Right renal cortex interstitium (tissue), 3 donors: Measurements from ENCODE around the gene GUK1. TPM values are rescaled to one million over a fixed set of nuclear protein-coding genes. Genes with fewer than 3 reads are reported as not detected.

Source experiments
- DNase-seq, 3 donors: peaks; one replicate each; pipeline ENCODE4 v3.0.0-alpha.2; 2013; ENCODE audit warnings: low read depth in 3 of 3, low spot score in 2 of 3
- polyA plus RNA-seq, 3 donors: library from polyadenylated mRNA; unstranded; fragments of 120-200 nt; gene quantifications; one replicate each; pipeline ENCODE4 v1.2.1, GENCODE V29; 2013; ENCODE audit not compliant: insufficient read length in 3 of 3

Gene GUK1
- polyA plus RNA-seq, 3 donors: 93.5 to 106 (median 97.6) TPM

DNA sequence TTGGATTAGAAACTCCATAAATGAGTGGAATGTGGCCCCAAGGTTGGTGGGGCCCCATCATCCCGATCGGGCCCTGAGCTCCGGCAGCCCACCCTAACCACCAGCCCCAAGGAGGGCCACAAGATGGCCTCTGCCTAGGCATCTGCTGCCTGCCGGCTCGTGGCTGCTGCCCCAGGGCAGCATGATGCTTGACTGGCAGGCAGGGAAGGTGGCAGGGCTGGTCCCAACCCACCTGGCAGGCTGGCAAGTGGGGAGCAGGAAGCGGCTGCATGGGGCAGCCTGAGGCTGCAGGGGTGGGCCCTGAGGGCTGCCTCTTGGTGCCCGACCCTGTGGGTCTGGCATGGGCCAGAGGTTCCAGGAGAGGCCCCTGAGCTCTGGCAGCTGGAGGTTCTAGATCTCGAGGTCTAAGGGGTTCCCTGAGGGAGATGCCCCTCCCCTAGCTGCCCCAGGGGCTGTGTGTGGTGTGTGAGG lies 8.9 kb downstream of the GUK1 start:
- DNase-seq: no peak

DNA sequence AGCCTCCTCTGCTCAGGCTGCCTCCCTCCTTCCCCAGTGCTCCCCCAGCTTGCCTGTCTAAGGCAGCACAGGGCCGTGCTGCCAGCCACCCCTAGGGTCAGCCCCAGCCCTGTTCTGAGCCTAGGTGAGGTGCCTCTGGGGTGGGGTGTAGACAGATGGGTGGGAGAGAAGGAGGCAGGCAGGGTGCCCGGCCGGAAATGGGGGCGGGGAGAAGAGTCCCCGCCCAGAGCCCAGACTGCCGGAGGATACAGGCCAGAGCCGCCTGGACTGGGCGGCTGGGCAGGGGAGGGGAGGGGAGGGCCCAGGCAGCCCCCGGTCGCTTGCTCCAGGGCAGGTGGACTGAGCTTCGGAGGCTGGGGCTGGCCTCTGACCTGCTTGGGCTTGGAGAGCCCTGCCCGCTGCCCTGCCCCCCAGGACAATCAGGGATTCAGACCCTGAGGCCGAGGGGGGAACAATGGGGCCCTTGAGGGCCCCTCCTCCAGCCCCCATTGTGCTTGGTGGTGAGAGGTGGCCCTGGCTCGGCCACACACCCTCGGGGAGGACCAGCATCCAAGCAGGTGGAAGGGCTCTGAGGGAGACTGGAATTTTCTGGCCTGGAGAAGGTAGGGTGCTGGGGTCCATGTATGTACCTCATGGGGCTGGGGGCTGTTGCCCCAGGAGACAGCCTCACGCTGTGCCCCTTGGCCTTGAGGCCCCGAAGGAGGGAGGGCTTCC lies 9.5 kb downstream of the GUK1 start, which contains the start of gene GJC2:
TSS of gene GJC2 (plus strand) at position 525 of the 714 bp plus-strand sequence. CDS start 7,829 bp downstream, outside the sequence.
- no peak for DNase-seq

DNA sequence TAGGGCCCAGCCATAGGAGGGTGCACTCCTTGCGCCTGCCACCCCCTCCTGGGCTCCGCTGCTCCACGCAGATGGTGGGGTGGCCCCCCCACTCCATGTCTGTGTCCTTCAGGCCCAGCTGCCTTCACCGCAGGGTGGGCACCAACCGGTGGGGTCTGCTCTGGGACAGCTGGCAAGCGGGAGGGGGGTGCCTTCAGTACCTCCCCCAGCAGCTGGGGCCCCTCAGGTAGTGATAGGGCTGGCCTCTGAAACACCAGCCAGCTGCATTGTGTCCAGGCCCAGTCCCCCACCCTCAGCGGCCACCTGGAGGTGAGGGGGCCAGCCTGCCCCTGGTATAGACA lies 10.0 kb downstream of the GUK1 start:
- DNase-seq: no peak

DNA sequence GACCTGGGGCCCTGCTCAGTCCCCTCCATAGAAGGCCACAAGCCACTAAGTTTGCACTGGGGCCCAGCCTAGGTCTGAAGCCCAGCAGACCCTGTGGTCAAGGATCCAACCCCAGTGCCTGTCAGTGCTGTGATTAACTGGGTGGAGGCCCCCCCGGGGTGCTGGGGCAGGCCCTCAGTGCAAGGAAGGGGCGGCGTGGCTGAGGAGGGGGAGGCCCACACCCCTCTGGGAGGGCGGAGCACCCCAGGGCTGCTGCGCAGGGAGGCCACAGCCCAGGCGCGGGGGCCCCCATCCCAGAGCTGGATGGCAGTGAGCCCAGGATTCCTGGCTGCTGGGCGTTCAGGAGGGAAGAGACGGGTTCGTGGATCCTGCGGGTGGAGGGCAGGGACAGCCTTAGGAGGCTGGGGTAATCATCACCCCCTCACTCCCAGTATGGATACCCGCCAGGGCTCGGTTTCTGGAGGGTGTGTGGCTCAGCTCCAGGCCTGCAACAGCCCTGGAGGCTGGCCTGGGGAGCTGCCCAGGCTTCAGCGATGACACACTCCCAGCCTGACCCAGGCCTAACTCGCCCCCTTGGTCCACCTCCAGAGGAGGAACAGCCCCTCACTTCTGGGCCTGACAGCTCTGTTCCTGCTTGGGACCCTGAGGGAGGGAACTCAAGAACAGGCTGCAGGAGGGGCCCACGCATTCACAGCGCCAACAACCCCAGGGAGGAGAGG lies 10.5 kb downstream of the GUK1 start:
- no peak for DNase-seq

DNA sequence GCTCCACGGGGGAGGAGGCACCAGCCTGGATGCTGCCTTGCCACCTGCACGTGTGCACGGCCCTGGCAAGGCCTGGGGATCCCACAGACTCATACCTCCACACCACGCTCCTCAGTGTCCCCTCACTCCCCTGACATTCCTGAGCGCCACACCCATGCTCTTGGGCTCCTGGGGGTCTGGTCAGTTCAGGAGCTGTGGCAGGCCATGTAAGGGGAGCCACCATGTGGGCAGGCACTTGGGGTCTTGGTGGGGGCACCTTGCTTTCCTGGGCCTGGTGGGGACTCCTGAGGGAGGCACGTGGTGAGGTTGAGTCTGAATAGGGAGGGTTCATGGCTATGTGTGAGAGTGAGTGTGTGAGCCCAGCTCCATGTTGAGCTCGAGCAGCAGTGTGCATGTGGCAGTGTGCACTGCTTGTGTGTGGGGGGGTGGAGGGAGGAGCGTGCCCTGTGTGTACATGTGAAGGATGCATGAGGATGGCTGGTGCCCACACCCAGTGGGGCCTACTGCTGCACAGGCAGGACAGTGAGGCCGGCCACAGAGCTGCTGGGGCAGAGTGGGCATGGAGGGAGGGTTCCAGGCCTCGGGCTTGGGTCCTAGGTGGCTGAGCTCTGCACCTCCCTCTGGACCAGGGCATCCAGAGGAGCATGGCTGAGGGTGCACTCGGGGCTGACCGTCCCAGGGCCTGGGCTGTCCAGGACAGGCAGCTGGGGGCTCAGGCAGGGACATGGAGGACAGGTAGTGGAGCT lies 11.3 kb downstream of the GUK1 start:
- no peak for DNase-seq

DNA sequence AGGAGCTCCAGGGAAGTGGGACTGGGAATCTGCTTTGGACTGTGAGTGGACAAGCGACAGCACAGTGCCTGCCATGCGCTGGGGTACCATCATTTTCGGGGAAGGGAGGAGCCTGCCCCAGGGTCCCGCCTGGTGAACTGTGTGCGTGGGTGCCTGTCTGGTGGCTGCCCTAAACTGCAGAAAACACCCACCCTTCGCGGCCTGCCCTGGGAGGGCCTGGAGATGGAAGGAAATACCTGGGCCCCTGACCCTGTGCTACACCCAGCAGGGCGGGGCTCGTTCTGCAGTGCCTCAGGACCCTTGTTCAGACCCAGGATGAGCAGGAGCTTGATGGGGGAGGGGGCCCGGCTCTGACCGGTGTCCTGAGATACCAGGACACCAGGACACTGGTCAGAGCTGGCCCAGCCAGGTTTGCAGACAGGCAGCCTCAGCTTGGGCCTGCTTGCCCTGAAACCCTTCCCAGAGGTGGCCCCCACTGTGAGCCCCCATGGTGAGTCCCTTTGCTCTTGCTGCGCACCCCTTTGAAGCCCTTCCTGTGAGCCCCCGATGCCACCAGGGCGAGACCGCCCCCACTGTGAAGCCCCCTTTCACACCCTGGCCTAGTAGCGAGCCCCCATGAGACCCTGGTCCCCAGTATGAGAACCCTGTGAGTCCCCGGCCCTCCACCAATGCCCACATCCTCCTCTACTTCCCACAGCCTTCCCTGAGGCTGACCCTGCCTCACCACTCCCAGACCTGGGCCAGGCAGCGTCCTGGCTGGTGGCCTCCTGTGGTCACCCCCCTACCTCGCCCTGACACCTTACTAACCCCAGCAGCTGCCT lies 12.2 kb downstream of the GUK1 start:
- DNase-seq: no peak

DNA sequence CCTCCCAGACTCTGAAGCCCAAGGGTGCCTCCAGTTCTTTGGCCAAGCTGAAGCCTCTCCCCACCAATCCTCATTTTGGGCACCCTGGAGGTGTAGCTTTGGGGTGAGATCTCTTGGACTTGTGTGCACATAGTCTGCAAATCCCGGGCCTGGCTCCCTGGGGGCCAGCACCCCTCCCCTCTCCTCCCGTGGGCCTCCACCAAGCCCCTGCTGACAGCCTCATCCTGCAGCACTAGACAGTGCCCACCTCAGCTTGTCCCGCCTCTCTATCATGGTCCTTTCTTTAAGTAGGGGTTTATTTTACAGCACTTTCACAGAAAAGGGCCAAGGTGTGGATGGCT lies 12.8 kb downstream of the GUK1 start:
- no peak for DNase-seq

DNA sequence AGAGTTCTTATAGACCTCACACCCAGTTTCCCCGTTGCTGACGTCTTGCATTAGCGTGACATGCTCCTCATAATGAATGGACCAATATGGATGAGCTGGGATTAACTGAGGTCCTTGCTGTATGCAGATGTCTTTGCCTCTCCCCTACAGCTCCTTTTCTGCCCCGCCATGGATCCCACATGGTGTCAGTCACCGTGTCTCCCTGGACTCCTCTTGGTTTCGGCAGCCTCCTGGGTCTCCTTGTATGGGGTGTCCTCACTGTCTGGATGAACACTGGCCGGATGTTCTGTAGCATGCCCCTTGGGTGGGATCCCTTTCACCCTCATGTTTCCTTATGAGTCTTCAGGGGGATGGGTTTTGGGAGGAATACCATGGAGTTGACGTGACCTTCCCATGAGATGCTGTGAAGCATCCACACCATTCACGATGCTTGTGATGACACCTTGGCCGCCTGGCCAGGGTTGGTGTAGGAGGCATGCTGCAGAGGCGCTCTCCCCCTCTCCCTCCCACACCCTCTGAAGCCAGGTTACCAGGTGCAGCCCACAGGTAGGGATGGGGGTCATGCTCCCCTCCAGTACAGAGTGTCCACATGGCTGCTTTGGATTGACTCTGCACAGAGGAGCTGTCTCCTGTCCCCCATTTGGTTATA lies 14.1 kb downstream of the GUK1 start:
- no peak for DNase-seq

DNA sequence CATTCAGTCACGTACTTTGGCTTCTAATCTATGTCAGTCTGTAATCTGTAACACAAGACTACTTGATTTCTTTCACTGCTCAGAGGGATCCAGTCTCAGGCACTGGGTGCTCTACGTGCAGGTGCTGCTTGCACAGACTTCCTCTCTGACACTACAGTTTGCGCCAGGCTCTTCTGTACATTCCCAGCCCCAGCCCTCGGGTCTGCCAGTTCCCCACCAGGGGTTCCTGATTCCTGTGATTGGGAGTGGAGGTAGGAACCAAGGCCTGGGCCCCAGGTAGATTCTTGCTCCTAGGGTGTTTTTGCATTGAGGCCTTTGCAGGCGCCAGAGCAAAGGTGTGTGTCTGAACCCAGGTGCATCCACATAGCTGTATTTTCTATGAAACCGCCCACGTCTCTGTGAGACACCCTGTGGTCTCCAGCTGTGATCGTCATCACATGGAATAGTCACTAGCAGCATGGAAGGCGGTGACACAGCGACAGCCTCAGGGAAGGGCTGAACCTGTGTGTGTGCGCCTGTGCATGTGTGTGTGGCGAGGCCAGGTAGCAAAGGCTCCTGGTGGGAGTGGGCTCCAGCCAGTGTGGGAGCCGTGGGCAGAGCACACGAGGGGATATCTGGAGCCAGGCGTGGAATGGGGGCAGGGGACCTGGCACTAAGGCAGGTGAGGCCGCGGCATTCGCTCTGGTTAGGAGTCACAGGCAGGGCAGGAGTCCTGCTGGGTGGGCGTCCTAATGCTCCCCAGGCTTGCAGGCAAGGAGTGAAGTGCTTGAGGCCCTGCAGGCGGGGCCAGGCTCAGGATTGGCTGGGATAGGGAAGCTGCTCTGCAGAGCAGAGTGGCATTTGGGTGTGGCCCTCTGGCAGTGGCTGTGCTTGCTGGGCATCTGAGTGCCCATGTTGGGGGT lies 14.8 kb downstream of the GUK1 start:
- no peak for DNase-seq

DNA sequence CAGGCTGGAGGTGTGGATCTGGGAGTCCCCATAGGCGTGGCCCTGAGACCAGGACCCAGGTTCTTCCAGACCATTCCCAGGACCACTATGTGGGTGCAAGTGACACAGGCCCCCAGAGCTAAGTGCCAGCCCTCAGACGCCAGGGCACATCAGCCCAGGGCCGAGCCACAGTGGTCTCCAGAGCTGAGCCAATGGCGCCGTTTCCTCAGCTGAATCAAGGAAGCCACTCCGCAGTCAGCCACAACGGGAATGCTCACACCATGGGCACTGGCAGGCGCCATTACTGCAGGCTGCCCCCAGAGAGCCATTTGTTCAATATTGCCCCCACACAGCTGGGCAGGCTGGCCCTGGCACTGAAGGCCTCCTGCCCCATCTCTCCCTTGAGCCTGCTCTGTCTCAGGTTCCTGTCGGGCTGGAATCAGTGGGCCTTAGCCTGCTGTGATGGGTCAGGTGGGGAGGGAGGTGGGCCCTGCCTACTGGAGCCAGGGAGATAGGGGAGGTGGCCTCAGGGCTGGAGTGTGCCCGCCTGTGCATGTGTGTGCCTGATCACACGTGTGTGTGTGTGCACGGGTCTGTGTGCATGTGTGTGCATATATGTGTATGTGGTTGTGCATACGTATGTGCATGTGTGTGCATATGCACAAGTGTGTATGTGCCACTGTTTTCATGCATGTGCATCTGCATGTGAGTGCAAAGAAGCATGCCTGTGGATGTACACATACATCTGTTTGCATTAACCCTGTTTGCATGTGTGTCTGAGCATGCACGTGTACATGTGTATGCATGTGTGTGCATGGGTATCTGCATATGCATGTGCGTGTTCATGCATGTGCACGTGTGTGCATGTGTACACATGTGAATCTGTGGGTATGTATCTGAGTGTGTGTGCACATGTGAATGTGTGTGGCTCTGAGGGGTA lies 15.8 kb downstream of the GUK1 start:
- DNase-seq: no peak

DNA sequence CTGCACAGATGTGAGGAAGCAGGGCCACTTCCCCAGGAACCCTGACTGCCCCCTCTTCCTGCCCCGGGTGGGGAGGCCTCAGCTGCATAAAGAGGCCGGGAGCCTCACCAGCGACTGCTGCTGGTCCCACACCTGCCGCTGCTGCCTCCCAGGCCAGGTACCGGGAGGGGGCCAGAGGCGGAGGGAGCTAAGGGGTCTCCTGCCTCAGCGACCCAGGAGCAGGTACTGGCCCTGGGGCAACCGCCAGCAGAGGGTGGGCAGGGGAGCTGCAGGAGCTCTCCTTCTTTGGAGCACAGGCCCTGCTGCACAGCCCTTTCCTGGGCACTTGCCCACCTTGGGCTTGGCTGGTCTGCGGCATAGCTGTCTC lies 16.4 kb downstream of the GUK1 start:
- no peak for DNase-seq

DNA sequence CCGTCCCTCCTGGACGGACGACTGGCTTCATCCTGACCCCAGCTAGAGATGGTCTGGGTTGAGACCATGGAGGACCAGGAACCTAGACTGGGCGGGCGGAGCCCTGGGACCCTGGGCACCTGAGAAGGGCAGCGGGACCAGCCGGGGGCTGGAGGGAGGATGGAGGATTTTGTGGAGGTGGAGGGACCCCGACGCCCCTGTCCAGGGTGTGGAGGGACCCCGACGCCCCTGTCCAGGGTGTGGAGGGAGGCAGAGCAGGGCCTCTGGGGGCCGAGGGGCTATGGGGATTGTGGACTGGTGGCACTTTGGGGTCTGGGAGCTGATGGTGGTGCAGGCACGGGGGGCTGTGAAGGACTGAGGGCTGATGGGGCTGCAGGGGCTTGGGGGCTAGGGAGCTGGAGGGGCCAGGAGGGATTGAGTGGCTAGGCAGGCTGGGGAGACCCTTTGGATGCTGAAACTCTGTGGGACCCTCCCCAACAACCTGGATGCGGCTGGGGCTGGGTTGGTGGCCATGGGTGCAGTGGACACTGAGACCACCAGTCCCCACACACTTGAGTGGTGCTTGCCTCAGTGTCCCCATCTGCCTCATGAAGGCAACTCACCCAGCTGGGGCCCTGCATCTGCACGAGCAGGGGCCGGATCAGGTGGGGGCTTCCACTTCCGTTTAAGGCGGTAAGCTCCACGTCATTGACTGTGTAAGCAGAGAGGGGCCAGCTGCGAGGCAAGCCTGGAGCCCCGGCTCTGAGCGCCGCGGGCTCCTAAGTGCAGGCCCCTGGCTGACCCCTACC lies 17.1 kb downstream of the GUK1 start:
- no peak for DNase-seq

DNA sequence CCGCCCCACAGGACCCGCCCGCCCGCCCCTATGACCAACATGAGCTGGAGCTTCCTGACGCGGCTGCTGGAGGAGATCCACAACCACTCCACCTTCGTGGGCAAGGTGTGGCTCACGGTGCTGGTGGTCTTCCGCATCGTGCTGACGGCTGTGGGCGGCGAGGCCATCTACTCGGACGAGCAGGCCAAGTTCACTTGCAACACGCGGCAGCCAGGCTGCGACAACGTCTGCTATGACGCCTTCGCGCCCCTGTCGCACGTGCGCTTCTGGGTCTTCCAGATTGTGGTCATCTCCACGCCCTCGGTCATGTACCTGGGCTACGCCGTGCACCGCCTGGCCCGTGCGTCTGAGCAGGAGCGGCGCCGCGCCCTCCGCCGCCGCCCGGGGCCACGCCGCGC lies 17.6 kb downstream of the GUK1 start:
- DNase-seq: no peak

DNA sequence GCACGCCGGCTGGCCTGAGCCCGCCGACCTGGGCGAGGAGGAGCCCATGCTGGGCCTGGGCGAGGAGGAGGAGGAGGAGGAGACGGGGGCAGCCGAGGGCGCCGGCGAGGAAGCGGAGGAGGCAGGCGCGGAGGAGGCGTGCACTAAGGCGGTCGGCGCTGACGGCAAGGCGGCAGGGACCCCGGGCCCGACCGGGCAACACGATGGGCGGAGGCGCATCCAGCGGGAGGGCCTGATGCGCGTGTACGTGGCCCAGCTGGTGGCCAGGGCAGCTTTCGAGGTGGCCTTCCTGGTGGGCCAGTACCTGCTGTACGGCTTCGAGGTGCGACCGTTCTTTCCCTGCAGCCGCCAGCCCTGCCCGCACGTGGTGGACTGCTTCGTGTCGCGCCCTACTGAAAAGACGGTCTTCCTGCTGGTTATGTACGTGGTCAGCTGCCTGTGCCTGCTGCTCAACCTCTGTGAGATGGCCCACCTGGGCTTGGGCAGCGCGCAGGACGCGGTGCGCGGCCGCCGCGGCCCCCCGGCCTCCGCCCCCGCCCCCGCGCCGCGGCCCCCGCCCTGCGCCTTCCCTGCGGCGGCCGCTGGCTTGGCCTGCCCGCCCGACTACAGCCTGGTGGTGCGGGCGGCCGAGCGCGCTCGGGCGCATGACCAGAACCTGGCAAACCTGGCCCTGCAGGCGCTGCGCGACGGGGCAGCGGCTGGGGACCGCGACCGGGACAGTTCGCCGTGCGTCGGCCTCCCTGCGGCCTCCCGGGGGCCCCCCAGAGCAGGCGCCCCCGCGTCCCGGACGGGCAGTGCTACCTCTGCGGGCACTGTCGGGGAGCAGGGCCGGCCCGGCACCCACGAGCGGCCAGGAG lies 18.3 kb downstream of the GUK1 start:
- DNase-seq: no peak

DNA sequence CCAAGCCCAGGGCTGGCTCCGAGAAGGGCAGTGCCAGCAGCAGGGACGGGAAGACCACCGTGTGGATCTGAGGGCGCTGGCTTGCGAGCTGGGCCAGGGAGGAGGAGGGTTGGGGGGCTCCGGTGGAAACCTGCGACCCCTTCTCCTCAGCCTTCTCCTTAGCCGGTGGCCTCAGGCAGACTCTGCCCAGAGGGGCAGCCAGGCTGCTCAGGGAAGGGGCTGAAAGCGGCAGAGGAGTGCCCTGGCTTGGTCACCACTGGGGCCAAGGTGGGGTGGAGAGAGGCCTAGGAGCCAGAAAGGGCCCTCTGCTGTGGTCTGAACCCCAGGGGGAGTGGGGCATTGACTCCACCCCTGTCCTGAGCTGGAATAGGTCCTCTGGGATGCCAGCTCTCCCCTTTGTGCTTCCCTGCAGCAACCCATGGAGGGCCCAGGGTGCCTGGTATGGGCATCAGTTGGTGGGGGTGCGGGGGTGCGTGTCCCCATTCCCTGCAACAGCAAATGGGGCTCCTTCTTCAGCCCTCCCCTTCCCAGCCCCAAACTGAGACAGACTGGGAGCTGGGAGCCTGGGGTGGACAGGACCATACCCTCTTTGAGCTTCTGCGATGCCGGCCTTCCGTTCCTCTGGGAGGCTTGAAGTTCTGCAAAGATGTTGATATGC lies 19.1 kb downstream of the GUK1 start:
- DNase-seq: no peak

DNA sequence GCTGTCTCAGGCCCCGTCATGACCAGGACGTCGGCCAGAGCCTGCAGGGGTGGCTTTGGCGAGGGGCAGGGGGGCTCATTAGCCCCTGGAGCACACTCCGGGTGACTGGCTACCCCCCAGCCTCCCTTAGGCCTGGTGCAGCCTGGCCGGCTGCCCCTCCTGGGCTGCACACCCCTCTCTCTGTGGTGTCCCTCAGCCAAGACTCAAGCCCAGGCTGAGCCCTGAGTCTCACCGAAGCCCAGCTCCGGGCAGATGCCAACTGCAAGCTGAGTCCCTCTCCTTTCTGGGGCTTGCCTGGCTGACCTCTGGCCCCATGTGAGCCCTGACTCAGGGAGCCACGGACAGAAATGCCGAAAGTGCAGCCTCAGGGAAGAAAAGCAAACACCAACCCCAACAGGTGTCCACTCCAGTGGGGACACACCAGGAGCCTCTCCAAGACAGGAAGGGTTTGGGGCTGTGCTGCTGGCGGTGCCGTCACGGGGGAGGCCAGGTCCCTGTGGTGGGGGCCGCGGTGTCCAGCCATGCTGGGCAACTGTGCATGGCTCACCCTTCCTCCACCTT lies 20.2 kb downstream of the GUK1 start:
- DNase-seq: no peak
